Activated CD8-positive, alpha-beta memory T cell treated with anti-CD3 and anti-CD28 coated beads for 4 hours (primary cell): ENCODE measurements around the gene TMC8.

Experiments used
- DNase-seq, 2 donors: peaks; one replicate each; pipeline ENCODE4 v3.0.0-alpha.2; 2020; ENCODE audit warnings: low read depth in 2 of 2

TMC8 gene

GRCh38 chr17:78180083-78180482 is 49.5 kb downstream of the TMC8 start:
- no peak for DNase-seq

GRCh38 chr17:78180508-78180907 is 49.9 kb downstream of the TMC8 start:
- no peak for DNase-seq

GRCh38 chr17:78182504-78182903 is 51.9 kb downstream of the TMC8 start:
- DNase-seq = no peak

GRCh38 chr17:78183916-78184315 is 53.3 kb downstream of the TMC8 start:
- no peak for DNase-seq

- no peak for DNase-seq
Measured at GRCh38 chr17:78184351-78184750, 53.8 kb downstream of the TMC8 start.

GRCh38 chr17:78184868-78185267 is 54.3 kb downstream of the TMC8 start:
- DNase-seq = no peak

- no peak for DNase-seq
Measured at GRCh38 chr17:78185981-78186691, 55.6 kb downstream of the TMC8 start.

- DNase-seq = peak; percentile 46 to 49
Measured at GRCh38 chr17:78186692-78187595, 56.4 kb downstream of the TMC8 start, which contains the start of the genes AFMID and TK1. AFMID (plus strand) TSS chr17:78187362; CDS start chr17:78187371, 9 bp downstream. TK1 (minus strand) TSS chr17:78187052; CDS start chr17:78186994, 58 bp downstream.
